ENCODE measurements around the gene PDGFC. TPM values are rescaled to one million over a fixed set of nuclear protein-coding genes. Genes with fewer than 3 reads are reported as not detected.

Gene PDGFC
- total RNA-seq, 1 experiment from 2014 or later = 14.5 TPM

- ChIA-PET POLR2A (no interaction called here), CTCF (no interaction called here)
- DNase-seq (ENCODE audit: low read depth, low spot score) (no peak), ATAC-seq (no peak)
- in situ Hi-C loops (cut with HindIII; ENCODE audit: low pct_unique_long_range_greater_than_20kb, low sequenced_read_pairs) = no loop called here
- H3K36me3 ChIP-seq (ENCODE audit: control insufficient read depth, insufficient read depth, low read length) = no peaks in the 10 kb centered on the region
- no peaks in the 10 kb centered on the region for H3K9me3 ChIP-seq (ENCODE audit: control insufficient read depth, insufficient read depth, low read depth, low read length)
- H3K27me3 ChIP-seq (ENCODE audit: control insufficient read depth, insufficient read depth, low read length) = no peaks in the 10 kb centered on the region
- H3K27ac ChIP-seq (ENCODE audit: low read length) = no peak overlapping the region
- peaks cover 10% of the 10 kb centered on the region for H3K4me1 ChIP-seq (ENCODE audit: control insufficient read depth, insufficient read depth, low read length)
- H3K4me3 ChIP-seq (ENCODE audit: low read depth in 2 of 2, low read length in 2 of 2) = no peak overlapping the region
- no TSS peak for BruUV-seq (replicated peaks)
- TF ChIP-seq SIN3A (IDR thresholded peaks at IDR 0.05; ENCODE audit: borderline replicate concordance, insufficient read depth, low read depth, low read length) (no peak), REST (IDR thresholded peaks at IDR 0.05; ENCODE audit: insufficient read depth in 1 of 2, low read depth in 2 of 2, low read length in 1 of 2) (no peak), POLR2AphosphoS5 (IDR thresholded peaks at IDR 0.05; ENCODE audit: low read depth, low read length) (no peak), TCF7L2 (IDR thresholded peaks at IDR 0.05; ENCODE audit: low read depth, low read length) (no peak)
- TF ChIP-seq, protein P1, sequence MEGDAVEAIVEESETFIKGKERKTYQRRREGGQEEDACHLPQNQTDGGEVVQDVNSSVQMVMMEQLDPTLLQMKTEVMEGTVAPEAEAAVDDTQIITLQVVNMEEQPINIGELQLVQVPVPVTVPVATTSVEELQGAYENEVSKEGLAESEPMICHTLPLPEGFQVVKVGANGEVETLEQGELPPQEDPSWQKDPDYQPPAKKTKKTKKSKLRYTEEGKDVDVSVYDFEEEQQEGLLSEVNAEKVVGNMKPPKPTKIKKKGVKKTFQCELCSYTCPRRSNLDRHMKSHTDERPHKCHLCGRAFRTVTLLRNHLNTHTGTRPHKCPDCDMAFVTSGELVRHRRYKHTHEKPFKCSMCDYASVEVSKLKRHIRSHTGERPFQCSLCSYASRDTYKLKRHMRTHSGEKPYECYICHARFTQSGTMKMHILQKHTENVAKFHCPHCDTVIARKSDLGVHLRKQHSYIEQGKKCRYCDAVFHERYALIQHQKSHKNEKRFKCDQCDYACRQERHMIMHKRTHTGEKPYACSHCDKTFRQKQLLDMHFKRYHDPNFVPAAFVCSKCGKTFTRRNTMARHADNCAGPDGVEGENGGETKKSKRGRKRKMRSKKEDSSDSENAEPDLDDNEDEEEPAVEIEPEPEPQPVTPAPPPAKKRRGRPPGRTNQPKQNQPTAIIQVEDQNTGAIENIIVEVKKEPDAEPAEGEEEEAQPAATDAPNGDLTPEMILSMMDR (IDR thresholded peaks at IDR 0.05) = no peak
- intact Hi-C loops (cut with micrococcal nuclease; ENCODE audit: unreplicated experiment) = no loop called here
These were observed 203.6 kb downstream of the PDGFC start for GRCh38 chr4:156767911-156768415.

- TF ChIP-seq TCF7L2 (IDR thresholded peaks at IDR 0.05; ENCODE audit: low read depth, low read length) = no peak
- Histone ChIP-seq H3K27me3 (ENCODE audit: control insufficient read depth, insufficient read depth, low read length) (no peaks in the 10 kb centered on the region), H3K9me3 (ENCODE audit: control insufficient read depth, insufficient read depth, low read depth, low read length) (no peaks in the 10 kb centered on the region), H3K4me3 (ENCODE audit: low read depth in 2 of 2, low read length in 2 of 2) (no peak overlapping the region), H3K27ac (ENCODE audit: low read length) (no peak overlapping the region), H3K4me1 (ENCODE audit: control insufficient read depth, insufficient read depth, low read length) (peaks cover 10% of the 10 kb centered on the region), H3K36me3 (ENCODE audit: control insufficient read depth, insufficient read depth, low read length) (no peaks in the 10 kb centered on the region)
- no TSS peak for BruUV-seq (replicated peaks)
- ChIA-PET POLR2A (no interaction called here), CTCF (no interaction called here)
- DNase-seq (ENCODE audit: low read depth, low spot score) (no peak), ATAC-seq (no peak)
- intact Hi-C loops (cut with micrococcal nuclease; ENCODE audit: unreplicated experiment) (no loop called here), in situ Hi-C loops (cut with HindIII; ENCODE audit: low pct_unique_long_range_greater_than_20kb, low sequenced_read_pairs) (no loop called here)
These were observed 204.8 kb downstream of the PDGFC start for GRCh38 chr4:156766846-156767245.

DNA sequence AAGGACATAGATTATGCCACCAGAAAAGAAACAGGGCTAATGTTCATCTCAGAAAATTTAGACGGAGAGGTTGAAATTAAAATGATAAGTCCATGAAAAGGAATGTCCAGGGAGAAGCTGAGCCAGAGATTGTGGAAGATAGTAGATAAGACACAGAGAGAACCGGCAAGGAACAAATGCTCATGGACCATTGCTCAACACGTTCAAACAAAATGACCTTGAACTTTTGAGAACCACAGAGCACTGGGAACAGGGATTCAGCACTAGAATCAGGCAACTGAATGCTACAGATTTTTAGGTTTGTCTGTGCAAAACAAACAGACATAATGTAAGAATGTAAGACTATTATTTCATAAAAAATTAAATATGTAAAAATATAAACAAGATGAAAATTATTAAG lies 206.3 kb downstream of the PDGFC start:
- ChIA-PET CTCF (no interaction called here), POLR2A (no interaction called here)
- Histone ChIP-seq H3K27me3 (ENCODE audit: control insufficient read depth, insufficient read depth, low read length) (no peaks in the 10 kb centered on the region), H3K36me3 (ENCODE audit: control insufficient read depth, insufficient read depth, low read length) (no peaks in the 10 kb centered on the region), H3K27ac (ENCODE audit: low read length) (no peak overlapping the region; the same call in 1 of the 2 replicates), H3K9me3 (ENCODE audit: control insufficient read depth, insufficient read depth, low read depth, low read length) (no peaks in the 10 kb centered on the region), H3K4me1 (ENCODE audit: control insufficient read depth, insufficient read depth, low read length) (no peaks in the 10 kb centered on the region), H3K4me3 (ENCODE audit: low read depth in 2 of 2, low read length in 2 of 2) (no peak overlapping the region)
- intact Hi-C loops (cut with micrococcal nuclease; ENCODE audit: unreplicated experiment) = no loop called here
- ATAC-seq = no peak
- no peak for DNase-seq (ENCODE audit: low read depth, low spot score)
- in situ Hi-C loops (cut with HindIII; ENCODE audit: low pct_unique_long_range_greater_than_20kb, low sequenced_read_pairs) = no loop called here
- TF ChIP-seq, protein P1 (IDR thresholded peaks at IDR 0.05) = no peak
- no peak for TF ChIP-seq POLR2AphosphoS5 (IDR thresholded peaks at IDR 0.05; ENCODE audit: low read depth, low read length)
- no peak for TF ChIP-seq REST (IDR thresholded peaks at IDR 0.05; ENCODE audit: insufficient read depth in 1 of 2, low read depth in 2 of 2, low read length in 1 of 2)
- TF ChIP-seq SIN3A (IDR thresholded peaks at IDR 0.05; ENCODE audit: borderline replicate concordance, insufficient read depth, low read depth, low read length) = no peak
- no peak for TF ChIP-seq TCF7L2 (IDR thresholded peaks at IDR 0.05; ENCODE audit: low read depth, low read length)
- BruUV-seq (replicated peaks) = no TSS peak

Measured in Panc1 (cell line).